ENCODE results near the gene IFT122. TPM values are rescaled to one million over a fixed set of nuclear protein-coding genes. Genes with fewer than 3 reads are reported as not detected.
"Not testable (repeated sequence)": the region's sequence is repeated elsewhere in the genome, so short reads cannot be mapped to it uniquely, and the experiment has no call there.

IFT122 gene
- total RNA-seq, 2 experiments from 2014 or later: 21.6 to 37.0 TPM

DNA sequence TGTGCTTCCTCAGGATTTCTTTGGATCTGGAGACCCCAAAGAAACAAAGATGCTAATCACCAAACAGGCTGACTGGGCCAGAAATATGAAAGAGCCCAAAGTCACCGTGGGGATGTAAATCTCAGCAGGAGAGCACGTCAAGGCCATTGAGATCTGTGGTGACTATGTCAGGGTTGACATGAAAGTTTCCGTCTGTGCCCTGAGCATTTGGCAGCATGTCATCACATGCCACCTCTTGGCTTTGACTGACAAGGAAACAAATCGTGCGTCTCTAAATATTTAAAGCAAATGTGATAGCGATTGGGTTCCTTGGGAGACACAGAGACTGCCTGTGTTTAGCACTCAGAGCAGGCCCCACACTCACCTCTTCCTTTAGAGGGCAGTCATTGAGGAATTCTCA is 46.8 kb upstream of the IFT122 start:
- no peak overlapping the region for H3K27ac ChIP-seq (ENCODE audit: low read depth, low read length, poor library complexity, severe bottlenecking)
- H3K9me3 ChIP-seq (ENCODE audit: low read length): no peaks in the 10 kb centered on the region
- H3K9me2 ChIP-seq (ENCODE audit: insufficient read depth, low read length): no peaks in the 10 kb centered on the region
- no peak for TF ChIP-seq EZH2phosphoT487 (IDR thresholded peaks at IDR 0.05; ENCODE audit: borderline replicate concordance, low read depth, low read length)
- TF ChIP-seq, protein P1, sequence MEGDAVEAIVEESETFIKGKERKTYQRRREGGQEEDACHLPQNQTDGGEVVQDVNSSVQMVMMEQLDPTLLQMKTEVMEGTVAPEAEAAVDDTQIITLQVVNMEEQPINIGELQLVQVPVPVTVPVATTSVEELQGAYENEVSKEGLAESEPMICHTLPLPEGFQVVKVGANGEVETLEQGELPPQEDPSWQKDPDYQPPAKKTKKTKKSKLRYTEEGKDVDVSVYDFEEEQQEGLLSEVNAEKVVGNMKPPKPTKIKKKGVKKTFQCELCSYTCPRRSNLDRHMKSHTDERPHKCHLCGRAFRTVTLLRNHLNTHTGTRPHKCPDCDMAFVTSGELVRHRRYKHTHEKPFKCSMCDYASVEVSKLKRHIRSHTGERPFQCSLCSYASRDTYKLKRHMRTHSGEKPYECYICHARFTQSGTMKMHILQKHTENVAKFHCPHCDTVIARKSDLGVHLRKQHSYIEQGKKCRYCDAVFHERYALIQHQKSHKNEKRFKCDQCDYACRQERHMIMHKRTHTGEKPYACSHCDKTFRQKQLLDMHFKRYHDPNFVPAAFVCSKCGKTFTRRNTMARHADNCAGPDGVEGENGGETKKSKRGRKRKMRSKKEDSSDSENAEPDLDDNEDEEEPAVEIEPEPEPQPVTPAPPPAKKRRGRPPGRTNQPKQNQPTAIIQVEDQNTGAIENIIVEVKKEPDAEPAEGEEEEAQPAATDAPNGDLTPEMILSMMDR (conservative IDR thresholded peaks at IDR 0.05; ENCODE audit: low read length): no peak
- H3K36me3 ChIP-seq (ENCODE audit: insufficient read depth, low read length): peaks cover 70% of the 10 kb centered on the region
- no TSS peak for BruUV-seq (replicated peaks)
- H3K4me1 ChIP-seq (ENCODE audit: insufficient read depth, low read length, poor library complexity, severe bottlenecking): peaks cover 10% of the 10 kb centered on the region
- no peak overlapping the region for H3K4me2 ChIP-seq (ENCODE audit: low read length)
- intact Hi-C loops (cut with micrococcal nuclease; ENCODE audit: unreplicated experiment): no loop called here
- DNase-seq (ENCODE audit: low spot score): no peak
- peaks cover 33% of the 10 kb centered on the region for H3K79me2 ChIP-seq (ENCODE audit: insufficient read depth, low read depth, low read length)
- H4K20me1 ChIP-seq (ENCODE audit: insufficient read depth, low read length): peaks cover 11% of the 10 kb centered on the region; the same call in 1 of the 2 replicates
- ChIA-PET CTCF (ENCODE audit: unreplicated experiment) (no interaction called here), POLR2A (no interaction called here)
- no peak overlapping the region for H2AFZ ChIP-seq (ENCODE audit: low read length)
- H3K4me3 ChIP-seq (ENCODE audit: low read depth, low read length, poor library complexity, severe bottlenecking): no peak overlapping the region

DNA sequence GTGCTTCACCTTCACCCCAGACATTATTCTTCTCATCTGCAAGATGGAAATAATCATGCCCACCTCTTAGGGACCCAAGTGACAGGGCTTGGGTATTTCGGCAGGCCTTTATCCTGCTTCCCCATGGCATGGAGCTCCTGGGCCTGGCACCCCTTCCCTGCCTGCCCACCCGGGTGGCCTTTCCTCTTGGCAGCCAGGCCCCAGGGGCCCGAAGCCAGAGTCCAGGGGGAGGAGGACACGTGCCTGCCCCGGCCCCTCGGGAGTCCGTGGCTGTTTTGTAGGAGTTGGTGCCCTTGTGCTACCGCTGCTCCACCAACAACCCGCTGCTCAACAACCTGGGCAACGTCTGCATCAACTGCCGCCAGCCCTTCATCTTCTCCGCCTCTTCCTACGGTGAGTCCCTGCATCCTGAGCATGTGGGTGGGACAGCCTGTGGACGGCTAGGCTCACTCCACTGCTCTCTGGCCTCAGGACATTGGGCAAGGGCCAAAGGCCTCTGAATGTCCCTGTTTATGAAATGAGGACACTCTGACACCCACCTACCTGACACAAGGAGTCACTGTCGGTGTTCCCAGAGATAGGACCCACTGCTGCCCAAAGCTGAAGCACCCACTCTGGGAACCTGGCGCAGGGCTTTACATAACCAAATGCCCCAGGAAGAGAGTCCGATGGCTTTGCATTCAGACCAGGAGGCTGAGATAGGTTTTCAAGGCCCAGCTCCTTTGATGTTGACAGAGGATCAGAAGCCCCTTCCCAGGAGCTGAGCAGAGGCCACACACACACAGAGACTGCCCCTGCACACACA is 46.1 kb upstream of the IFT122 start:
- H3K27ac ChIP-seq (ENCODE audit: low read depth, low read length, poor library complexity, severe bottlenecking); intact Hi-C loops (cut with micrococcal nuclease; ENCODE audit: unreplicated experiment); H3K9me3 ChIP-seq (ENCODE audit: low read length); CTCF ChIA-PET (ENCODE audit: unreplicated experiment); BruUV-seq (replicated peaks); H3K4me2 ChIP-seq (ENCODE audit: low read length); H3K9me2 ChIP-seq (ENCODE audit: insufficient read depth, low read length); H2AFZ ChIP-seq (ENCODE audit: low read length); POLR2A ChIA-PET; H3K4me3 ChIP-seq (ENCODE audit: low read depth, low read length, poor library complexity, severe bottlenecking); DNase-seq (ENCODE audit: low spot score): not testable (repeated sequence)
- peaks cover 11% of the 10 kb centered on the region; the same call in 1 of the 2 replicates for H4K20me1 ChIP-seq (ENCODE audit: insufficient read depth, low read length)
- peaks cover 11% of the 10 kb centered on the region for H3K4me1 ChIP-seq (ENCODE audit: insufficient read depth, low read length, poor library complexity, severe bottlenecking)
- peaks cover 66% of the 10 kb centered on the region for H3K36me3 ChIP-seq (ENCODE audit: insufficient read depth, low read length)
- peaks cover 40% of the 10 kb centered on the region for H3K79me2 ChIP-seq (ENCODE audit: insufficient read depth, low read depth, low read length)

DNA sequence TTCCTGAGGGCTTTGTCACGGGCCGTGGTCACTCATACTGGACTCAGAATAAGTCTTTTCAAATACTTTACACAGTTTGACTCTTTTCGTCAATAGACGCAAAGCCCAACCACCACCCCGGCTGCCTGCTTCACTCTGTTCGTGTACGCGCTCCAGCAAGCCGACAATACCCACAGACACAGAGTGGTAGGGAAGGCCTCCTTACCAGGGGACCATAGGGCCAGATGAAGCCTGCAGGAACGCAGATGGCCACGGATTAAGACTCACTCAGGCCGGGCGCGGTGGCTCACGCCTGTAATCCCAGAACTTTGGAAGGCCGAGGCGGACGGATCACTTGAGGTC is 41.2 kb upstream of the IFT122 start:
- peak; percentile 20 for DNase-seq (ENCODE audit: low spot score)
- peaks cover 43% of the 10 kb centered on the region for H3K79me2 ChIP-seq (ENCODE audit: insufficient read depth, low read depth, low read length)
- peaks cover 27% of the 10 kb centered on the region for H3K36me3 ChIP-seq (ENCODE audit: insufficient read depth, low read length)
- peaks cover 11% of the 10 kb centered on the region; the same call in 1 of the 2 replicates for H4K20me1 ChIP-seq (ENCODE audit: insufficient read depth, low read length)
- H3K4me2 ChIP-seq (ENCODE audit: low read length): peak overlapping the region; percentile 86
- H2AFZ ChIP-seq (ENCODE audit: low read length): peak overlapping the region; percentile 95; the same call in 1 of the 2 replicates
- intact Hi-C loops (cut with micrococcal nuclease; ENCODE audit: unreplicated experiment): loop anchor here (1.0 to 5.0 kb wide), 2 partner anchors 42 to 121 kb away; partner anchors contain the start of genes HMCES and IFT122
- ChIA-PET CTCF (ENCODE audit: unreplicated experiment) (no interaction called here), POLR2A (interaction anchor here (0.7 to 2.5 kb wide), 5 partner anchors 10 to 53 kb away, joined by 3 to 9 read pairs (median 5); no protein-coding TSS in a partner anchor)
- TF ChIP-seq EZH2phosphoT487 (IDR thresholded peaks at IDR 0.05; ENCODE audit: borderline replicate concordance, low read depth, low read length): no peak
- TF ChIP-seq, protein P1 (conservative IDR thresholded peaks at IDR 0.05; ENCODE audit: low read length): no peak
- no peaks in the 10 kb centered on the region for H3K9me3 ChIP-seq (ENCODE audit: low read length)
- H3K9me2 ChIP-seq (ENCODE audit: insufficient read depth, low read length): no peaks in the 10 kb centered on the region
- TSS peak; percentile 80 for BruUV-seq (replicated peaks)
- peak overlapping the region; percentile 59 for H3K27ac ChIP-seq (ENCODE audit: low read depth, low read length, poor library complexity, severe bottlenecking)
- peaks cover 22% of the 10 kb centered on the region for H3K4me1 ChIP-seq (ENCODE audit: insufficient read depth, low read length, poor library complexity, severe bottlenecking)
- H3K4me3 ChIP-seq (ENCODE audit: low read depth, low read length, poor library complexity, severe bottlenecking): peak overlapping the region; percentile 87
